ENCODE data around the gene ZNF664. TPM values are rescaled to one million over a fixed set of nuclear protein-coding genes. Genes with fewer than 3 reads are reported as not detected.
"Not testable (repeated sequence)": the region's sequence is repeated elsewhere in the genome, so short reads cannot be mapped to it uniquely, and the experiment has no call there.

The ZNF664 gene
- total RNA-seq, 1 experiment from 2014 or later, result 32.1 TPM

- DNase-seq (ENCODE audit: low read depth), result no peak
Observed at GRCh38 chr12:123941624-123942237, 31.3 kb upstream of the ZNF664 start.

GRCh38 chr12:123942238-123942653, 30.8 kb upstream of the ZNF664 start:
- DNase-seq (ENCODE audit: low read depth), result no peak

GRCh38 chr12:123942911-123943648, 29.9 kb upstream of the ZNF664 start:
- DNase-seq (ENCODE audit: low read depth), result no peak

- DNase-seq (ENCODE audit: low read depth), result no peak
Observed at GRCh38 chr12:123943816-123944215, 29.2 kb upstream of the ZNF664 start.

GRCh38 chr12:123944696-123945095, 28.3 kb upstream of the ZNF664 start:
- no peak for DNase-seq (ENCODE audit: low read depth)

GRCh38 chr12:123945287-123946151, 27.5 kb upstream of the ZNF664 start:
- DNase-seq (ENCODE audit: low read depth), result no peak

GRCh38 chr12:123946152-123946515, 26.9 kb upstream of the ZNF664 start:
- no peak for DNase-seq (ENCODE audit: low read depth)

- not testable (repeated sequence) for DNase-seq (ENCODE audit: low read depth)
Observed at GRCh38 chr12:123946516-123947505, 26.2 kb upstream of the ZNF664 start.

- DNase-seq (ENCODE audit: low read depth), result not testable (repeated sequence)
Observed at GRCh38 chr12:123947531-123947930, 25.5 kb upstream of the ZNF664 start.

GRCh38 chr12:123948401-123948795, 24.6 kb upstream of the ZNF664 start:
- no peak for DNase-seq (ENCODE audit: low read depth)

GRCh38 chr12:123948796-123949769, 23.9 kb upstream of the ZNF664 start:
- DNase-seq (ENCODE audit: low read depth), result no peak

GRCh38 chr12:123949770-123950165, 23.2 kb upstream of the ZNF664 start:
- no peak for DNase-seq (ENCODE audit: low read depth)

- no peak for DNase-seq (ENCODE audit: low read depth)
Observed at GRCh38 chr12:123950476-123951349, 22.3 kb upstream of the ZNF664 start.

GRCh38 chr12:123951467-123951866, 21.5 kb upstream of the ZNF664 start:
- no peak for DNase-seq (ENCODE audit: low read depth)

GRCh38 chr12:123952037-123952436, 21.0 kb upstream of the ZNF664 start:
- no peak for DNase-seq (ENCODE audit: low read depth)

- no peak for DNase-seq (ENCODE audit: low read depth)
Observed at GRCh38 chr12:123954647-123955350, 18.2 kb upstream of the ZNF664 start.

GRCh38 chr12:123956249-123956648, 16.8 kb upstream of the ZNF664 start:
- no peak for DNase-seq (ENCODE audit: low read depth)

- DNase-seq (ENCODE audit: low read depth), result no peak
Observed at GRCh38 chr12:123957196-123957595, 15.8 kb upstream of the ZNF664 start.

Measured in RPMI7951 (cell line).